OCI-LY1 (cell line): ENCODE data around the gene OR6Y1.

Source experiments
- EZH2 ChIP-seq: fragments of 200-600 bp; sonication (generic), shearing (Covaris generic); IDR thresholded peaks from 2 replicates; pipeline ENCODE4 v1.8.0; 2017; ENCODE audit warnings: borderline replicate concordance, mixed run types, mild to moderate bottlenecking, antibody characterized with exemption, low read length, moderate library complexity, mixed read lengths
- TF ChIP-seq, protein P1 (sequence below): fragments of 200-600 bp; sonication (generic), shearing (Covaris generic); IDR thresholded peaks from 2 replicates; pipeline ENCODE4 v1.5.1; 2017; ENCODE audit warnings: mild to moderate bottlenecking, antibody characterized with exemption, low read length, moderate library complexity, mixed read lengths

DNA sequence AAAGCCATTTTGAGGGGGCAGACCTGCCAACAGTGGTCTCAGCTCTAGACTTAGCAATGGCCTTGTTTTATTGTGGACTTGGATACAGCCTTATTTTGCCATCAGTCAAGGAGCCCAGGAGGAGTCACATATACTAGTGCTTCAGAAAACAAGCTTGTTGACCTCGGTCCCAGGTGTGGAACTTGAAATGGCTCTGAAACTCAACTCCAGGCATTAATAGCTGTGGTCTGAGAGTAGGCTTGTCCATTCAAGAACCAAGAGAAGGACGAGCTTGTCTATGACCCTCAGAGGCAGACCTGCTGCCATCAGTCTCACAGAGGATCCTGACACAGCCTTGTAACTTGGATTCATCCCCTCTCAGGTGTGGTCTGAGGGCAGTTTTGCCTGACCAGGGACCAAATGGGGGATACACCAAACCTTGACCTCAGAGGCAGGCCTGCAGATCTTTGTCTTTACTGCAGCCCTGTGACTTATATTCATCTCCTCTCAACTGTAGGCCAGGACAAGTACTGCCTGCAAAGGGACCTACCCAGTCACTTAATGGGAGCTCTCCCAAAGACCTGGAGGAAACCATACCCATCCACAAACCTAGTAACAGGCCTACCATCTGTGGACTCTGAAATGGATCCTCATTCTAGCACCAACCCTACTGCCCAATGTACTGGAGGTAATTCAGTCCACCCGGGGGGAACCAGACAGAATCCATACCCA, 33.1 kb downstream of the OR6Y1 start:
- TF ChIP-seq, protein P1, sequence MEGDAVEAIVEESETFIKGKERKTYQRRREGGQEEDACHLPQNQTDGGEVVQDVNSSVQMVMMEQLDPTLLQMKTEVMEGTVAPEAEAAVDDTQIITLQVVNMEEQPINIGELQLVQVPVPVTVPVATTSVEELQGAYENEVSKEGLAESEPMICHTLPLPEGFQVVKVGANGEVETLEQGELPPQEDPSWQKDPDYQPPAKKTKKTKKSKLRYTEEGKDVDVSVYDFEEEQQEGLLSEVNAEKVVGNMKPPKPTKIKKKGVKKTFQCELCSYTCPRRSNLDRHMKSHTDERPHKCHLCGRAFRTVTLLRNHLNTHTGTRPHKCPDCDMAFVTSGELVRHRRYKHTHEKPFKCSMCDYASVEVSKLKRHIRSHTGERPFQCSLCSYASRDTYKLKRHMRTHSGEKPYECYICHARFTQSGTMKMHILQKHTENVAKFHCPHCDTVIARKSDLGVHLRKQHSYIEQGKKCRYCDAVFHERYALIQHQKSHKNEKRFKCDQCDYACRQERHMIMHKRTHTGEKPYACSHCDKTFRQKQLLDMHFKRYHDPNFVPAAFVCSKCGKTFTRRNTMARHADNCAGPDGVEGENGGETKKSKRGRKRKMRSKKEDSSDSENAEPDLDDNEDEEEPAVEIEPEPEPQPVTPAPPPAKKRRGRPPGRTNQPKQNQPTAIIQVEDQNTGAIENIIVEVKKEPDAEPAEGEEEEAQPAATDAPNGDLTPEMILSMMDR = no peak
- no peak for TF ChIP-seq EZH2
